HG03103 (cell line): ENCODE results near the gene FARP2.
"Not testable (repeated sequence)": the region's sequence is repeated elsewhere in the genome, so short reads cannot be mapped to it uniquely, and the experiment has no call there.

Source experiments
- ATAC-seq: cut with Tn5 transposase; IDR thresholded peaks from one replicate; pipeline ENCODE4 v1.9.1; 2021; ENCODE audit warnings: low read depth; ENCODE audit not compliant: unreplicated experiment

Gene FARP2

DNA sequence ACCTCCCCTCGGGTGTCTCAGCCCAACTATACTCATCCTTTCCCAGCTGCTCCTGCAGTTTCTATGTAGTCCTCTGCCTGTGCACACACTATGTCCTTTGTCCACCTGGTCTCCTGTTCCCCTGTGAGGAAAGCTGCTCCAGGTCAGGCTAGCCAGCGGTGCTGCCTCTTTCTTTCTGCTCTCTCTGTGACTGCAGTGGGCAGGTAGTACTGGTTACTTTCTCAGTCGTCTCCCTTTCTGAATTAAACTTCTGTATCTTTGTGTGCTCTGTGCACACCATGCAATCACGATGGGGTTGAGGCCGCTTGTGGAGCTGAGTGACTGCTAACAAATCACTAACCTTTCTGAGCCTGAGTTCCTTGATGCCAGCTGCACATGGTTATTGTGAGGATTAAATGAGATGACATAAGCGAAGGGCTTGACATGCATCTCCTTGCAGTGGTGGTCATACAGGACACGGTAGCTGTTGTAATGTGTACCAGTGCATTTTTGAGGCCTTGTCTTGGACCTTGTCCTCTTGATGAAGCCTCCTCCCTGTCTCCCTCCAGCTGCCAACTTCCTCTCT lies 3.5 kb downstream of the FARP2 start:
- no peak for ATAC-seq

DNA sequence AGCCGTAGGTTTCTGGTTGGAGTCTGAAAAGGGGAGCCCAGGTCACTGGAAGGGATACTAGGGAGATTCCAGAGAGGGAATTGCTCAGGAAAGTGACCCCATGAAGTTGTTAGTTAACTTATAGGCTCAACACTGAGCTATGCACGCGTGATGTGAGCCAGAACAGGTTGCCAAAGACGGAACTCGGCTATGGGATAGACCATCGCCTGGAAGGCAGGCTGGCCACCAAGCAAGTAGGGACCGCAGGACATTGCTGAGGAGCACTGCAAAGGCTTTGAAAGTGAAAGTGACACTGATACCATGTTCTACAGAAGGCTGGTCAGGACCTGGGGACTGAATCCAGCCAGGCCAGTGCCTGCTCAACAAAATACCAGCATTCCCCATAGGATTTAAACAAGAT lies 7.3 kb downstream of the FARP2 start:
- no peak for ATAC-seq

DNA sequence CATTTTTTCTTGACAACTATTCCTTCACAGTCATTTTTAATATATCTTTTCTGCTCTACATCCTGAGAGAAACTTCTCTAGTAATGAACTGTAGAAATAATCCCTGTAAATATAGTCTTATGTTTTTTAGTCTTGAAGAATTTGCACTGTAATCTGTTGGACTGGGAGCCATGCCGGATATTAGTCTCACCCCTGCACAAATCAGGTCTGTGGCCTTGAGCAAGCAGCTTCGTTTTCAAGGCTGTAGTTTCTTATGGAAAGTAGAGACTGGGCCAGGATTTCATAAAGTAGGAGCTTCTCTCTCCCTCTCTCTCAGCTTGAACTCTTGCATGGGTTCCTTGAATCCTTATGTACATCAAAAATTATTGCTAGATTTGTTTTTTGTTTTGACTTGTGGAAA lies 8.7 kb downstream of the FARP2 start:
- ATAC-seq: no peak

DNA sequence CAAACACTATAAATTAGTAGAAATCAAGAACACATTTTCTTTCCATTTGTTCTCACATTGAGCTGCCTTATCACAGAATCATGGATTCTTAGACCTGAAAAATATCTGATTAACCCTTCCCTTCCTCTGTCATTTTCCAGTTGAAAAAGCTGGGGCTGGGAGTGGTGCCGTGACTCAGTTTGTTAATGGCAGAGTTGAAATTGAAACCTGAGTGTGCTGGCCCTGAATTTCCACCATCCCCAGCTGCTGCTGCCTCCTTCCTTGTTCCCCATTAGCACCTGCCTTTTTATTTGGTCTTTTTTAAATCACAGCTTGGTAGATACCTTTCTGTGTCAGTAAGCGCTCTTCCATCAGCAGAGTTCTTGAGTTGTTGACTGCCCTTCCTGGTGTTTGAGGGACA lies 10.6 kb downstream of the FARP2 start:
- no peak for ATAC-seq

GRCh38 chr2:241368643-241369042 lies 12.6 kb downstream of the FARP2 start:
- ATAC-seq: no peak

GRCh38 chr2:241372361-241372992 lies 16.4 kb downstream of the FARP2 start:
- no peak for ATAC-seq

GRCh38 chr2:241373446-241373845 lies 17.4 kb downstream of the FARP2 start:
- ATAC-seq: no peak

GRCh38 chr2:241373906-241374305 lies 17.8 kb downstream of the FARP2 start:
- ATAC-seq: not testable (repeated sequence)

- ATAC-seq: no peak
Observed at GRCh38 chr2:241375300-241375699, 19.2 kb downstream of the FARP2 start.

- ATAC-seq: no peak
Observed at GRCh38 chr2:241376808-241377207, 20.7 kb downstream of the FARP2 start.

DNA sequence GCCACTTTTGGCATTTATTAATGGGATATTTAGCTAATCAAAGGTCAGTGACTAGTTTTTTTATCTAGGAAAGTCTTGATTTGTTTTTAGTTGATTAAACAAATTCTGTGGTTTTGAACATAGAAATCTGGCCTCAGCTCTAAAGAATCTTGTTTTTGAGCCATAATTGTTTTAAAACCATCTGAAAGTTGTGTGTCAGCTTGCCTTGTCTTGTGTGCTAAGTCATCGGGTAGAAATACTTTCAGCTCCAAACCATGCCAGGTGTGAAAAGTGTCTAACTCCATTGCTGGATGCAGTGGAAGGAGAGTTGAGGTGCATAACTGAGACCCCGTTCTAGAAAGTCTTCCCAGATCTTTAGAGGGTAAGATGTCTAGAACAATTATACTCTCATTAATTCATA lies 22.7 kb downstream of the FARP2 start:
- no peak for ATAC-seq

- no peak for ATAC-seq
Observed at GRCh38 chr2:241379481-241380480, 23.7 kb downstream of the FARP2 start.

GRCh38 chr2:241381872-241382271 lies 25.8 kb downstream of the FARP2 start:
- ATAC-seq: no peak

DNA sequence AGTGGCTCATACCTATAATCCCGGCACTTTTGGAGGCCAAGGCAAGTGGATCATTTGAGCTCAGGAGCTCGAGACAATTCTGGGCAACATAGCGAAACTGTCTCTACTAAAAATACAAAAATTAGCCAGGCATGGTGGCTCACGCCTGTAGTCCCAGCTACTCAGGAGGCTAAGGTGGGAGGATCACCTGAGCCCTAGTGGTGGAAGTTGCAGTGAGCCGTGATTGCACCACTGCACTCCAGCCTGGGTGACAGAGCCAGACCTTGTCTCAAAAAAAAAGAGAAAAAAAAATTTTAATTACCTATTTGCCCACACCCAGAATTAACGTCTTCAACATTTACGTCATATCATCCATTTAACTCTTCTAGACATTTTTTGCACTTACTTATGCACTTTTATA lies 29.4 kb downstream of the FARP2 start:
- not testable (repeated sequence) for ATAC-seq

DNA sequence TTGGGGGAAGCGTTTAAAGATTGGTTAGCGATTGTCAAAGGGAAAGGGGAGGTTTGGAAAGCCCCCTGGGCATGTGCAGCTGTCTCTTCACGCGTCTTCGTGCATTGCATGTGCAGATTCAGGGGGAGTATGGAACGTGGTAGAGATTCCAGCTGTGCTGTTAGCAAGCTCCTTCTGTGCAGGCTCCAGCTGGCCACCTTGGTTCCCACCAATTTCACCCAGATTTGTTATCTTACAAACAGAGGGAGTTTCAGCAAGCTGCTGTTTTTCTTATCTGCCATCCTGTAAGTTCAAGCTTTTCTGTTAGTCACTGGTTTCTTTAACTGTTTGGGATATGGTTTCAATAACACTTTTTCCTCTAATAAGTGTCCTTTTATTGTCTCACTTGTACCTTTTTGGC lies 30.4 kb downstream of the FARP2 start:
- no peak for ATAC-seq

DNA sequence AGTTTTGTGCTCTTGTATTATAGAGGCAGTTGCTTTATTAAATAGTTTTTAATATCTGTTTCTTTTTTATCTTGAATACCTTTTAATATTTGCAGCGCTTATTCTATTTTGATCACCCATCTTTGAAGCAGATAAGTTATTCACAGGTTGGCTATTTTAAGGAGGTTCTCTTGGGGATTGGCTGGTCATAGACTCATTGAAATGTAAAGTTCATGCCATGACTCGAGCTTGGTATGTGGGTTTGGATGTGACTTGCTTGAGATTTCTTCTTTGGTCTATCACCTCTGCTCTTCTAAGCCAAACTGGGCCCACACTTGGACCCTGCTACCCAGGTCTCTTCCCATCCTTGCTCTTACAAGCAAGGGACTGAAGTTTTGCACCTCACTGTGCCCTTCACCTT lies 33.6 kb downstream of the FARP2 start:
- ATAC-seq: no peak

DNA sequence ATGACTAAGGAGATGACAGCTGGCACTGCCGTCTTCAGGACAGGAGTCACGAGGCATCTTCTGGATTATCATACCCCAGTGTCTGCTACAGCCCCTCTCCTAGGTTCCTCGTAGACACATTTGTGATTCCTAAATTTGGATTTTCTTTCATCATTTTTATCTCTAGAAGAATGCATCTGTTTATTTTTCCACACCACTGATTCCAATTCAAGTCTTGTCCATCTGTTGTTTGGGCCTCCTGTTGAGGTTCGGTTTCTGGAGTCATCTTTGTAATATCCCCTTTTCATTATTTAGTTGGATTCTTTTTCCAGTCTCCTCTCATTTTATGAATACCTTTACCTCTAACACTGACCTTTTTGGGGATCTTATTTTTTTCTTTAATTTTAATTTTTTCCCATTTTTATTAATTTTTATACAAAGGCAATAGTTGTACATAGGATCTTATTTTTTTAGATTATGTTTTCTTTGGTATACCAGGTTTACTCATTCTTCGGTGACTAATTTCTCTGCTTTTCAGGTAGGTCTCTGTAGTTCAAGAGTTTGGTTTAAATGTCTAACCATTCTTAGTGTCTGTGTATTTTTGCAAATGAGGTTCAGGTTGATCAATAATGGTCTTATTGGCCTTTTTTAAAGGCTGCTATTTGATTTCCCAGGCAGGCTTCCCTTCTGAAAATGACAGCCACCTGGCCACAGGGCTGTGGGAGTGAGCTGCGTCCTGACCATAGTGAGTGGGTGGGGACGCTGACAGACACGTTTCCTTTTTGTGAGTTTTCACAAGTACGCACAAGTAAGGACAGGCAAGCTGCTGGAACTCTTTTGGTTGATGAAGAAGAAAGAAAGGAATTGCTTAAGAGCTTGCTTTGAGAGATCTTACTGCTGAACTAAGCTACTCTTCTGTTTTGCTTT lies 34.5 kb downstream of the FARP2 start:
- no peak for ATAC-seq

DNA sequence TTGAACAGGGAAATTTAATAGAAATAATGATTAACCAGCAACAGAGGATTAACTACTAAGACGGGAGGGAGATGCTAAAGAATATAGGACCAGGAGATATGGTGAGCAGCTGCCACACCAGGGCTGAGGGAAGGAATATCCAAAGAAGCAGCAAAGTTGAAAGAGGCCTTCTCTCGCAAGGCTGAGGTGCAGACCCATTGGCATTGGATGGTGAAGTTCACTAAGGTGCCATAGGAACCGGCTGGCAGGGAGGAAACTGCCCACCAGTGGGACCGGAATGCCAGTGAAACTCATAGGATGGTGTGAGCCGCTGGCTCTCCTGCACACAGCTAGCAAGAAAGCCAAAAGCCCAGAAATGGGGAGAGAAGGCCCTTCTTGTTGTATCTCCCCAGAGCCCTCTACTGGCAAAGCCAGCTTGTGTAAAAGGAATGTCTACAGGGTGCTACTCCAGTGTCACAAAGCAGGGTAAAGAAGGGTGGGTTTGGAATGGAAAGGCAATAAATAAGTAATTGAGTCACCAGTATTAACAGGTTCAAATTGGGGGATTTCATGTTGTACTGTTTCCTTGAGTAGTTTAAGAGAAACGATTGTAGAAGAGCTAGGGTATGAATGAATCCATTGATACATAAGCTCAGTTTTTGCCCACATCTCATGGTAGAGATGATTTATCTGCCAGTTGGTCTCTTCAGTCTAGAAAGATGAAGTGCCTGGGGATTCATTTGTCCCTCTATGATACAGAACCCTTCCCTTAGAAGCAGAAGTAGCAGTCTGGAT lies 36.0 kb downstream of the FARP2 start:
- ATAC-seq: no peak

- not testable (repeated sequence) for ATAC-seq
Observed at GRCh38 chr2:241392753-241393152, 36.7 kb downstream of the FARP2 start.
